ENCODE measurements around the gene SDK1.

SDK1 gene

GRCh38 chr7:4198301-4198700 lies 897.2 kb downstream of the SDK1 start:
- Histone ChIP-seq H4K20me1 (ENCODE audit: insufficient read depth, low read length) (no peaks in the 10 kb centered on the region), H3K4me3 (ENCODE audit: low read depth in 1 of 2, low read length in 2 of 2) (no peak overlapping the region), H3K36me3 (ENCODE audit: insufficient read depth, low read length) (no peaks in the 10 kb centered on the region), H3K9ac (ENCODE audit: low read depth, low read length) (no peak overlapping the region), H3K27ac (ENCODE audit: low read length) (no peak overlapping the region), H2AFZ (ENCODE audit: low read depth, low read length) (no peak overlapping the region), H3K27me3 (ENCODE audit: insufficient read depth, low read length, poor library complexity) (no peaks in the 10 kb centered on the region), H3K79me2 (ENCODE audit: insufficient read depth, low read length) (no peaks in the 10 kb centered on the region), H3K4me1 (ENCODE audit: insufficient read depth, low read length) (no peaks in the 10 kb centered on the region), H3K9me3 (ENCODE audit: insufficient read depth, low read length, severe bottlenecking) (no peaks in the 10 kb centered on the region), H3K4me2 (ENCODE audit: insufficient read depth, low read length) (no peak overlapping the region)
- no peak for DNase-seq
- no peak for ATAC-seq (ENCODE audit: insufficient read depth, low read depth)
- TF ChIP-seq CTCF (IDR thresholded peaks at IDR 0.05; ENCODE audit: borderline replicate concordance, extremely low read depth, low read length, poor library complexity, severe bottlenecking) (no peak), EZH2 (IDR thresholded peaks at IDR 0.05; ENCODE audit: borderline replicate concordance, low read depth, low read length, severe bottlenecking) (no peak)

GRCh38 chr7:4200546-4201094 lies 899.6 kb downstream of the SDK1 start:
- ATAC-seq (ENCODE audit: insufficient read depth, low read depth) (no peak), DNase-seq (no peak)
- Histone ChIP-seq H3K9me3 (ENCODE audit: insufficient read depth, low read length, severe bottlenecking) (no peaks in the 10 kb centered on the region), H3K4me3 (ENCODE audit: low read depth in 1 of 2, low read length in 2 of 2) (no peak overlapping the region), H3K9ac (ENCODE audit: low read depth, low read length) (no peak overlapping the region), H3K27me3 (ENCODE audit: insufficient read depth, low read length, poor library complexity) (no peaks in the 10 kb centered on the region), H3K79me2 (ENCODE audit: insufficient read depth, low read length) (no peaks in the 10 kb centered on the region), H3K36me3 (ENCODE audit: insufficient read depth, low read length) (no peaks in the 10 kb centered on the region), H3K4me2 (ENCODE audit: insufficient read depth, low read length) (no peak overlapping the region), H3K27ac (ENCODE audit: low read length) (no peak overlapping the region), H3K4me1 (ENCODE audit: insufficient read depth, low read length) (no peaks in the 10 kb centered on the region), H2AFZ (ENCODE audit: low read depth, low read length) (no peak overlapping the region), H4K20me1 (ENCODE audit: insufficient read depth, low read length) (no peaks in the 10 kb centered on the region)
- TF ChIP-seq EZH2 (IDR thresholded peaks at IDR 0.05; ENCODE audit: borderline replicate concordance, low read depth, low read length, severe bottlenecking): no peak
- TF ChIP-seq CTCF (IDR thresholded peaks at IDR 0.05; ENCODE audit: borderline replicate concordance, extremely low read depth, low read length, poor library complexity, severe bottlenecking): no peak

GRCh38 chr7:4201566-4201965 lies 900.5 kb downstream of the SDK1 start:
- Histone ChIP-seq H3K4me2 (ENCODE audit: insufficient read depth, low read length) (no peak overlapping the region), H3K4me1 (ENCODE audit: insufficient read depth, low read length) (no peaks in the 10 kb centered on the region), H3K9me3 (ENCODE audit: insufficient read depth, low read length, severe bottlenecking) (no peaks in the 10 kb centered on the region), H3K4me3 (ENCODE audit: low read depth in 1 of 2, low read length in 2 of 2) (no peak overlapping the region), H3K27ac (ENCODE audit: low read length) (no peak overlapping the region), H2AFZ (ENCODE audit: low read depth, low read length) (no peak overlapping the region), H4K20me1 (ENCODE audit: insufficient read depth, low read length) (no peaks in the 10 kb centered on the region), H3K27me3 (ENCODE audit: insufficient read depth, low read length, poor library complexity) (no peaks in the 10 kb centered on the region), H3K79me2 (ENCODE audit: insufficient read depth, low read length) (no peaks in the 10 kb centered on the region), H3K9ac (ENCODE audit: low read depth, low read length) (no peak overlapping the region), H3K36me3 (ENCODE audit: insufficient read depth, low read length) (no peaks in the 10 kb centered on the region)
- ATAC-seq (ENCODE audit: insufficient read depth, low read depth) (no peak), DNase-seq (no peak)
- TF ChIP-seq EZH2 (IDR thresholded peaks at IDR 0.05; ENCODE audit: borderline replicate concordance, low read depth, low read length, severe bottlenecking): no peak
- TF ChIP-seq CTCF (IDR thresholded peaks at IDR 0.05; ENCODE audit: borderline replicate concordance, extremely low read depth, low read length, poor library complexity, severe bottlenecking): no peak
